Activated CD8-positive, alpha-beta T cell treated with anti-CD3 and anti-CD28 coated beads for 36 hours (primary cell): ENCODE data around the gene CCDC38. TPM values are rescaled to one million over a fixed set of nuclear protein-coding genes. Genes with fewer than 3 reads are reported as not detected.

ENCODE experiments used
- ATAC-seq: fragments of 200-7000 bp; cut with Tn5 transposase; one replicate; pipeline ENCODE4 v1.10.0; 2021; ENCODE audit warnings: mild to moderate bottlenecking, moderate library complexity
- CTCF ChIA-PET: fragments of 350-600 bp; sonication (Branson Sonifier 250); formaldehyde crosslinking; loops from one replicate; lab custom pipeline; 2021; ENCODE audit warnings: antibody characterized with exemption; lab: Charles Lee
- POLR2A ChIA-PET: fragments of 350-600 bp; sonication (Branson Sonifier 250); formaldehyde crosslinking; loops from one replicate; lab custom pipeline; 2021; ENCODE audit warnings: antibody characterized with exemption; lab: Charles Lee
- DNase-seq: peaks from one replicate; pipeline ENCODE4 v3.0.0-alpha.2; 2020
- H3K27ac Mint-ChIP-seq: one replicate; pipeline ENCODE4 v1.8.0; 2021; ENCODE audit warnings: mild to moderate bottlenecking, mixed read lengths
- H3K27me3 Mint-ChIP-seq: one replicate; pipeline ENCODE4 v1.8.0; 2021; ENCODE audit warnings: mixed read lengths
- H3K36me3 Mint-ChIP-seq: one replicate; pipeline ENCODE4 v1.8.0; 2021; ENCODE audit warnings: low read depth, mixed read lengths
- H3K4me1 Mint-ChIP-seq: one replicate; pipeline ENCODE4 v1.8.0; 2021; ENCODE audit warnings: low read depth, mixed read lengths
- H3K4me3 Mint-ChIP-seq: one replicate; pipeline ENCODE4 v1.8.0; 2021; ENCODE audit warnings: mild to moderate bottlenecking, moderate library complexity, mixed read lengths
- H3K9me3 Mint-ChIP-seq: one replicate; pipeline ENCODE4 v1.8.0; 2021; ENCODE audit warnings: mixed read lengths
- intact Hi-C: fragments of 100-400 bp; cut with micrococcal nuclease; formaldehyde crosslinking; loops from one replicate; pipeline ENCODE4 v1.10.0; 2022
- total RNA-seq, 2 experiments: library from RNA; stranded (reverse); gene quantifications; one replicate each; pipeline ENCODE4 v1.2.3, GENCODE V29; 2021
- TF ChIP-seq, protein P1 (sequence below): fragments of 200-600 bp; IDR thresholded peaks from one replicate; pipeline ENCODE4 v1.8.0; 2022; ENCODE audit warnings: antibody characterized with exemption, mild to moderate bottlenecking

Gene CCDC38
- total RNA-seq, 2 experiments from 2014 or later: 0.18 to 0.34 TPM

DNA sequence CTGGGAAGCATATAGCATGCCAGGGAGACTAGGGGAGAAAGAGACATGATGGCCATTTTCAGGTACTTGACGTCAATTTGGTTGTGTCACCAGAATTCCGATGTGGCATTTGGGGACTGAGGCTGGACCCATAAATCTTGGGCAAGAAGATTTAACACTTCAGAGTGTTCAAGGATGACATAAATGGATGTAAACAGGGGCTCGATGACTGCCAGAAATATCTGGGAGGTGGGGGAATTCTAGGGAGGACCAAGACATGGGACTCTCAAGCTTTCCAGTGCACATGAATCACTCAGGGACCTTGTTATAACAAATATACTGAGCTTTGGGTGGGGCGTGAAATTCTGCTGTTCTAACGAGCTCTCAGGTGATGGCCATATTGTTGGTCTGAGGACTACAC, 35.9 kb upstream of the CCDC38 start:
- POLR2A ChIA-PET: interaction anchor here (0.9 kb wide), 1 partner anchor 76 kb away, joined by 3 read pairs; no protein-coding TSS in a partner anchor
- TF ChIP-seq, protein P1, sequence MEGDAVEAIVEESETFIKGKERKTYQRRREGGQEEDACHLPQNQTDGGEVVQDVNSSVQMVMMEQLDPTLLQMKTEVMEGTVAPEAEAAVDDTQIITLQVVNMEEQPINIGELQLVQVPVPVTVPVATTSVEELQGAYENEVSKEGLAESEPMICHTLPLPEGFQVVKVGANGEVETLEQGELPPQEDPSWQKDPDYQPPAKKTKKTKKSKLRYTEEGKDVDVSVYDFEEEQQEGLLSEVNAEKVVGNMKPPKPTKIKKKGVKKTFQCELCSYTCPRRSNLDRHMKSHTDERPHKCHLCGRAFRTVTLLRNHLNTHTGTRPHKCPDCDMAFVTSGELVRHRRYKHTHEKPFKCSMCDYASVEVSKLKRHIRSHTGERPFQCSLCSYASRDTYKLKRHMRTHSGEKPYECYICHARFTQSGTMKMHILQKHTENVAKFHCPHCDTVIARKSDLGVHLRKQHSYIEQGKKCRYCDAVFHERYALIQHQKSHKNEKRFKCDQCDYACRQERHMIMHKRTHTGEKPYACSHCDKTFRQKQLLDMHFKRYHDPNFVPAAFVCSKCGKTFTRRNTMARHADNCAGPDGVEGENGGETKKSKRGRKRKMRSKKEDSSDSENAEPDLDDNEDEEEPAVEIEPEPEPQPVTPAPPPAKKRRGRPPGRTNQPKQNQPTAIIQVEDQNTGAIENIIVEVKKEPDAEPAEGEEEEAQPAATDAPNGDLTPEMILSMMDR: no peak
- H3K27ac Mint-ChIP-seq: no peak overlapping the region
- H3K36me3 Mint-ChIP-seq: no peaks in the 10 kb centered on the region
- no peak for DNase-seq
- H3K4me1 Mint-ChIP-seq: no peaks in the 10 kb centered on the region
- H3K9me3 Mint-ChIP-seq: no peaks in the 10 kb centered on the region
- H3K4me3 Mint-ChIP-seq: no peak overlapping the region
- no peak for ATAC-seq
- no peaks in the 10 kb centered on the region for H3K27me3 Mint-ChIP-seq
- CTCF ChIA-PET: no interaction called here
- intact Hi-C loops: no loop called here

DNA sequence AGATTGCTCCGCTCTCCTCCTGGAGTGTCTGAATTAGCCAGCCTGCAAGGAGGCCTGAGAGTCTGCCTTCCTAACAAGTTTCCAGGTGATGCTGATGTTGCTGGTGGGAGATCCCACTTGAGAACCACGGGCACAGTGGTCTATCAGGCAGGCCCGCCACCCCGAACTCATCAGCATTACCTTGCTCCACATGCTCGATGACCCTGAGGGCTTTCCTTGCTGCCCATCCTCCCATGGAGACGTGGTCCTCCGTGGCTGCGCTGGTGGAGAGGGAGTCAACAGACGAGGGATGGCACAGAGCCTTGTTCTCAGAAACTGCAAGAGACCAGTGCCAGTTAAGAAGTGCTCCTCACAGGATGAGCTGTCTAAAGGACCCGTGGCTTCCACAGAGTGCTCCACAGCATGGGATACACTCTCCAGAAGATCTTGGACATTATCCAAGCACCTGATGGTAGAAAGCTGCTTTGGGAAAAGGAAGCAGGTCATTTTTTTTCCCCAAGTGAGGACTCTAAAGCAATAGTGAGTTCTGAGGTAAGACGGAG, 35.4 kb upstream of the CCDC38 start:
- POLR2A ChIA-PET: interaction anchor here (0.9 kb wide), 1 partner anchor 75 kb away, joined by 3 read pairs; no protein-coding TSS in a partner anchor
- Mint-ChIP-seq H3K36me3 (no peaks in the 10 kb centered on the region), H3K9me3 (no peaks in the 10 kb centered on the region), H3K4me1 (no peaks in the 10 kb centered on the region), H3K27ac (no peak overlapping the region), H3K4me3 (no peak overlapping the region), H3K27me3 (no peaks in the 10 kb centered on the region)
- CTCF ChIA-PET: no interaction called here
- intact Hi-C loops: no loop called here
- TF ChIP-seq, protein P1: no peak
- DNase-seq (no peak), ATAC-seq (no peak)

DNA sequence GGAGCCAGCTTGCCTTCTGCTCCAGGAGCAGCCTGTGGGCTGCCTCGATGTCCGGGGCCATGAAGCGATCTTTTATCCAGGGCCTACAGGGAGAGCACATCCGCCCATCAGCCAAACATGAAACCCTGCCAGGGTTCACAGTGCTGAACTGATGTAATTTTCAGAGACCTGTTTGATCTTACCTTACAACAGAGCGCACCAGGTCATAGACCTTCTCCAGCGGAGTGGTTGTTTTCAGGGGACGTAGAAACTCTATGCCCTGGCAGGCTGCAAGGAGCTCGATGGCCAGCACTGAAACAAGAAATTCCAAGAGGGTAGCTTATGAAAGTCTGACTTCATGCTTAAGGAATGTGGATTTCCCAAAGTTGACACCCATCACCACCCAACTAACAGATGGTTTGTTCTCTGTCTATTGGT, 34.0 kb upstream of the CCDC38 start:
- no peak for ATAC-seq
- no peak for DNase-seq
- Mint-ChIP-seq H3K4me3 (no peak overlapping the region), H3K27ac (no peak overlapping the region), H3K4me1 (no peaks in the 10 kb centered on the region), H3K36me3 (no peaks in the 10 kb centered on the region), H3K27me3 (no peaks in the 10 kb centered on the region), H3K9me3 (no peaks in the 10 kb centered on the region)
- CTCF ChIA-PET: no interaction called here
- POLR2A ChIA-PET: no interaction called here
- TF ChIP-seq, protein P1: no peak
- intact Hi-C loops: no loop called here

DNA sequence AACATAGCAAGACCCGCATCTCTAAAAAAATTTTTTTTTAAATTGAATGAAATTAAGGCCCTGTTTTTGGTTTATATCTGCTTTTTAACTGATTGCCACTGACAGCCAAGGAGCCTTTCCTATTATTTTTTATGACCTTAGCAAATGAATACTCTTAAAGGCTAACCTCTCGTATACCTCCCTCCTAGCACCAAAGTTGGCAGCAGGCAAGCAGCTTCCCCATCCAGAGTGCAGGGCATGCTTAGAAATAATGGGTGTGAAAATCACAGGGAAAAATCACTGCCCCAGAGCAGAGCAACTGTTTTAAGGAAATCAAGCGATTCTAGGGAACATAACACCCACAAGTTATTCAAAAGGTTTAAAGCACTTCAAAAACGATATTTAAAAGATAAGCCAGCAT, 33.1 kb upstream of the CCDC38 start:
- intact Hi-C loops: no loop called here
- H3K9me3 Mint-ChIP-seq: no peaks in the 10 kb centered on the region
- CTCF ChIA-PET: no interaction called here

DNA sequence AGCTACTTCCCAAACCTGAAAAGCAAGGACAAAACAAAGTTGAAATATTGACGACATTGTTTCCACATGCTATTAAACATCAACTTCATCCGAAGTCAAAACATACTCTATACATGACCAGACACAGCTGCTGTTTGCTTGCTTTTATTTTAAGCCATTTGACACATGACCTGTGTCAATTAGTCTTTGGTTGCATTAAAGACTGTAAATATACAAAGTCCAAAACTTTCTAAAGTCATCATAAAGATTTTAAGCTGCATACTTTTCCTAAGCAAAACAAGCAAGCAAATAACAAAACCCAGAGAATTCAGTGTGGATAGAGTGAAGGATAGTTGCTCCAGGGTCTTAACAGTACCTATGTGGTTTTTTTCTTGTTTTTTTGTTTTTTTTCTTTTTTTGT, 31.9 kb upstream of the CCDC38 start:
- H3K36me3 Mint-ChIP-seq: no peaks in the 10 kb centered on the region
- DNase-seq (no peak), ATAC-seq (no peak)
- POLR2A ChIA-PET: no interaction called here
- no peaks in the 10 kb centered on the region for H3K27me3 Mint-ChIP-seq
- intact Hi-C loops: no loop called here
- TF ChIP-seq, protein P1: no peak
- H3K4me1 Mint-ChIP-seq: no peaks in the 10 kb centered on the region
- no peak overlapping the region for H3K27ac Mint-ChIP-seq
- no peaks in the 10 kb centered on the region for H3K9me3 Mint-ChIP-seq
- CTCF ChIA-PET: no interaction called here
- H3K4me3 Mint-ChIP-seq: no peak overlapping the region

More for the DNA sequence above, 33.1 kb upstream of the CCDC38 start:
- Mint-ChIP-seq H3K27ac (no peak overlapping the region), H3K36me3 (no peaks in the 10 kb centered on the region), H3K4me3 (no peak overlapping the region), H3K4me1 (no peaks in the 10 kb centered on the region), H3K27me3 (no peaks in the 10 kb centered on the region)
- TF ChIP-seq, protein P1: no peak
- POLR2A ChIA-PET: no interaction called here
- no peak for ATAC-seq
- DNase-seq: no peak
